ENCODE results near the gene ZNF689.
"Not testable (repeated sequence)": the region's sequence is repeated elsewhere in the genome, so short reads cannot be mapped to it uniquely, and the experiment has no call there.

The ZNF689 gene

GRCh38 chr16:30649725-30650368, 39.7 kb upstream of the ZNF689 start:
- H3K4me3 ChIP-seq (replicated peaks; ENCODE audit: low read depth, low read length), result peak overlapping the region; percentile 89
- no peak for DNase-seq (ENCODE audit: extremely low read depth, low read depth)
- TF ChIP-seq CTCF (IDR thresholded peaks at IDR 0.05; ENCODE audit: low read depth, low read length, missing control alignments), result no peak

DNA sequence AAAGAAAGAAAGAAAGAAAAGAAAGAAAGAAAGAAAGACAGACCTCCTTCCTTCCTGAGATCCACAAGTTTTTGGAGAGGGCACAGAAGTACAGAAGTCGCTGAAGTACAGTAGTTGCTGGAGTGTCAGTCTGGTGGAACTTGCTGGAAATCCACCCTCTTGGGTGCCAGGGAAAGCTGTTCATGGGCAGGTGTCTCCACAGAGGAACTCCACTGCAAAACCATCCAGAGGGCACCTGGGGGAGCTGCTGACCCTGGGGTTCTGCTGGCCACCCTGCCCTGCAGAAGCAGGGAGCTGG, 37.0 kb upstream of the ZNF689 start:
- no peak for DNase-seq (ENCODE audit: extremely low read depth, low read depth)
- no peak overlapping the region for H3K4me3 ChIP-seq (replicated peaks; ENCODE audit: low read depth, low read length)
- TF ChIP-seq CTCF (IDR thresholded peaks at IDR 0.05; ENCODE audit: low read depth, low read length, missing control alignments), result no peak

- no peak overlapping the region for H3K4me3 ChIP-seq (replicated peaks; ENCODE audit: low read depth, low read length)
- no peak for TF ChIP-seq CTCF (IDR thresholded peaks at IDR 0.05; ENCODE audit: low read depth, low read length, missing control alignments)
- DNase-seq (ENCODE audit: extremely low read depth, low read depth), result no peak
Measured at GRCh38 chr16:30645727-30646126, 35.5 kb upstream of the ZNF689 start.

- no peak for TF ChIP-seq CTCF (IDR thresholded peaks at IDR 0.05; ENCODE audit: low read depth, low read length, missing control alignments)
- no peak for DNase-seq (ENCODE audit: extremely low read depth, low read depth)
- H3K4me3 ChIP-seq (replicated peaks; ENCODE audit: low read depth, low read length), result no peak overlapping the region
Measured at GRCh38 chr16:30644334-30644830, 34.2 kb upstream of the ZNF689 start.

DNA sequence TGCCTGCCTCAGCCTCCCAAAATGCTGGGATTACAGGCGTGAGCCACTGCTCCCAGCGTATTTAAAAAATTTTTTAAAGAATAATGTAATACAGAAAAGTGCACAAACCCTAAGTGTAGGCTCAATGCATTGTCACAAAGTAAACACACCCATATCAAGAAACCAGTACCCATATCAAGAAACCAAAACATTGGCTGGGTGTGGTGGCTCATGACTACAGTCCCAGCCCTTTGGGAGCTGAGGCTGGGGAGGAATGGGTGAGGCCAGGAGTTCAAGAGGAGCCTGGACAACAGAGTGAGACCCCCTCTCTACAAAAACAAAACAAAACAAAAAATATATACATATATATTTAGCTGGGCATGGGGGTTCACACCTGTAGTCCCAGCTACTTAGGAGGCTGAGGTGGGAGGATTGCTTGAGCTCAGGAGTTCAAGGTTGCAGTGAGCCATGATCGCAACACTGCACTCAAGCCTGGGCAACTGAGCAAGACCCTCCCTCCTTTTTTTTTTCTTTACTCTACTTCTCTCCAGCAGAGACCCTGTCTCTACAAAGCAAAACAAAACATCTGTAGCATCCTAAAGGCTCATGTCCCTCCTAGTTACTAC, 31.3 kb upstream of the ZNF689 start:
- H3K4me3 ChIP-seq (replicated peaks; ENCODE audit: low read depth, low read length), result no peak overlapping the region
- no peak for TF ChIP-seq CTCF (IDR thresholded peaks at IDR 0.05; ENCODE audit: low read depth, low read length, missing control alignments)
- no peak for DNase-seq (ENCODE audit: extremely low read depth, low read depth)

- peak; percentile 56 for TF ChIP-seq CTCF (IDR thresholded peaks at IDR 0.05; ENCODE audit: low read depth, low read length, missing control alignments)
- no peak overlapping the region for H3K4me3 ChIP-seq (replicated peaks; ENCODE audit: low read depth, low read length)
- peak; percentile 44 for DNase-seq (ENCODE audit: extremely low read depth, low read depth)
Measured at GRCh38 chr16:30637944-30638343, 27.8 kb upstream of the ZNF689 start.

DNA sequence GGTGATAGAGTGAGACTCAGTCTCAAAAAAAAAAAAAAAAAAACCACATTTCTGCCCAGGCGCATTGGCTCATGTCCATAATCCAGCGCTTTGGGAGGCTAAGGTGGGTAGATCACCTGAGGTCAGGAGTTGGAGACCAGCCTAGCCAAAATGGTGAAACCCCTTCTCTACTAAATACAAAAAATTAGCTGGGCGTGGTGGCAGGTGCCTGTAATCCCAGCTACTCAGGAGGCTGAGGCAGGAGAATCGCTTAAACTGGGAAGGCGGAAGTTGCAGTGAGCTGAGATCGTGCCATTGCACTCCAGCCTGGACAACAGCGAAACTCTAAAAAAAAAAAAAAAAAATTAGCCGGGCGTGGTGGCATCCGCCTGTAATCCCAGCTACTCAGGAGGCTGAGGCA, 26.9 kb upstream of the ZNF689 start:
- not testable (repeated sequence) for H3K4me3 ChIP-seq (replicated peaks; ENCODE audit: low read depth, low read length); DNase-seq (ENCODE audit: extremely low read depth, low read depth)
